ENCODE results near the gene TUSC2. TPM values are rescaled to one million over a fixed set of nuclear protein-coding genes. Genes with fewer than 3 reads are reported as not detected.

Gene TUSC2
- total and polyA plus RNA-seq, 2 donors (not counting 1 experiment from before 2014, with no cell fraction given) = 13.4 to 15.3 TPM

DNA sequence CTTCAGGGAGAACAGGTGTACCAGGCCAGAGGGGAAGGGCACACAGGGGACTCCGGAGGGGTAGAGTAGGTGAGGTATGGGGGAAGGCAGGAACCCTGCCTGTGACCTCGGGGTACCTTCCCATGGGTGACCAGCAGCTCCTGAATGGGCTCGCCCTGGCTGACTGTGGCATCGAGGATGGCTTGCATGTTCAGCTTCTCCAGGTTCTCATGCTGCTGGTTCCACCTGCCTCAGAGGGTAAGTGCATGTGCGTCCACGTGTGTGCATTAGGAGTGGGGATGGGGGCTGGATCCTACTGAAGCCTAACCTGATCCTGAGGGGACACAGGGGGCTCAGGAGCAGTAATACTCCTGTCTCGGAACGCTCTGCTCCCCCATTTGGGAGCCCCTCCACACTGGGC lies 17.0 kb upstream of the TUSC2 start:
- H2AFZ ChIP-seq (ENCODE audit: low read length) = no peak overlapping the region
- no peaks in the 10 kb centered on the region for H3K9me3 ChIP-seq (ENCODE audit: control insufficient read depth, insufficient read depth, low read depth, low read length)
- TF ChIP-seq, protein P1, sequence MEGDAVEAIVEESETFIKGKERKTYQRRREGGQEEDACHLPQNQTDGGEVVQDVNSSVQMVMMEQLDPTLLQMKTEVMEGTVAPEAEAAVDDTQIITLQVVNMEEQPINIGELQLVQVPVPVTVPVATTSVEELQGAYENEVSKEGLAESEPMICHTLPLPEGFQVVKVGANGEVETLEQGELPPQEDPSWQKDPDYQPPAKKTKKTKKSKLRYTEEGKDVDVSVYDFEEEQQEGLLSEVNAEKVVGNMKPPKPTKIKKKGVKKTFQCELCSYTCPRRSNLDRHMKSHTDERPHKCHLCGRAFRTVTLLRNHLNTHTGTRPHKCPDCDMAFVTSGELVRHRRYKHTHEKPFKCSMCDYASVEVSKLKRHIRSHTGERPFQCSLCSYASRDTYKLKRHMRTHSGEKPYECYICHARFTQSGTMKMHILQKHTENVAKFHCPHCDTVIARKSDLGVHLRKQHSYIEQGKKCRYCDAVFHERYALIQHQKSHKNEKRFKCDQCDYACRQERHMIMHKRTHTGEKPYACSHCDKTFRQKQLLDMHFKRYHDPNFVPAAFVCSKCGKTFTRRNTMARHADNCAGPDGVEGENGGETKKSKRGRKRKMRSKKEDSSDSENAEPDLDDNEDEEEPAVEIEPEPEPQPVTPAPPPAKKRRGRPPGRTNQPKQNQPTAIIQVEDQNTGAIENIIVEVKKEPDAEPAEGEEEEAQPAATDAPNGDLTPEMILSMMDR (conservative IDR thresholded peaks at IDR 0.05 in 1 of 2, IDR thresholded peaks at IDR 0.05 in 1 of 2; ENCODE audit: low read depth in 1 of 2, low read length in 2 of 2) = no peak
- TF ChIP-seq EZH2 (IDR thresholded peaks at IDR 0.05; ENCODE audit: low read length, missing control alignments) = no peak
- H4K20me1 ChIP-seq (ENCODE audit: control insufficient read depth, extremely low read depth, insufficient read depth, low read length) = no peaks in the 10 kb centered on the region
- H3K79me2 ChIP-seq (ENCODE audit: control insufficient read depth, insufficient read depth, low read length) = peaks cover 3% of the 10 kb centered on the region
- no peak overlapping the region for H3K9ac ChIP-seq (ENCODE audit: insufficient read depth, low read length)
- no peak overlapping the region for H3K27ac ChIP-seq (ENCODE audit: insufficient read depth, low read length)
- peak overlapping the region; percentile 36 to 61 (median 50) for H3K4me3 ChIP-seq (replicated peaks in 1 of 4; ENCODE audit: control extremely low read depth in 1 of 4, insufficient read depth in 1 of 4, low read depth in 3 of 4, low read length in 4 of 4)
- DNase-seq (ENCODE audit: low read depth in 2 of 2) = no peak
- no peaks in the 10 kb centered on the region for H3K36me3 ChIP-seq (ENCODE audit: control insufficient read depth, insufficient read depth, low read length)
- H3K27me3 ChIP-seq (ENCODE audit: control insufficient read depth, insufficient read depth, low read length) = no peaks in the 10 kb centered on the region
- peaks cover 3% of the 10 kb centered on the region for H3K4me1 ChIP-seq (ENCODE audit: control insufficient read depth, extremely low read depth, insufficient read depth, low read length)
- H3K4me2 ChIP-seq (ENCODE audit: extremely low read depth, insufficient read depth, low read length) = peak overlapping the region; percentile 76

DNA sequence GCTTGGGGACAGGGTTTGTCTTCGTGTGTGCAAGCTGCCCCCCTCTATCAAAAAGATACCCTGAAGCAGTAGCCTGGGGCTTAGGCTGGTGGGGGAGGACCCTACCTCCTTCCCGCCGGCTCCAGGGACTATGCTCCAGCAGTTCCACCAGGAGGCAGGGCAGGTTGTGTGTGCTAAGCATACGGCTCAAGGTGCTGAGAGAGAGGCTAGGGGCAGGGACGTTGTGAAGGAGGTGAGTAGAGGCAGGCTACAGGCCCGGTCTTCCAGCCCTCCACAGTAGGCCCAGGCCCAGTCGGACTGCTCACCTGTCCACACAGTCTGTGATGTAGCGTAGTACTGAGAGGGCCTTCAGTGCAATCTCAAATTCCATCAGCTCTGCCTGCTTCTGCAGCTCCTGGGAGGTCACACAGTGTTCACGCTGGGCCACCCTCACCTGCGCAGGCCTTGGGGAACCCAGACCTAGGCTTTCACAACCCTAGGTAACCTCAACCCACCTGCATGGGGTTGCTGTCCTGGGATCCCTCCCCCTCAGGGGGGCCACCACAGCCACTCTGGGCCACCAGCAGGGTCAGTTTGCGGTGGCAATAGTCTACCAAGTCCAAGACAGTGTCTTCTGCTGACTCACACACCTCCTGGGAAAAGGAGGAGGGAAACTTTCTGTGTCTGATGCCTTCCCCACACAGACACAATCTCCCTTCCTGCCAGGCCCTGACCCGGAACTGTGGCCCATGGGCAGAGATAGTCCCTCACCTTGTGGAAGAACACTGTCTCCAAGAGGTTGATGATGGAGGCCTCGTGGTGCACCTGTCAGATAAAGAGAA lies 15.0 kb upstream of the TUSC2 start:
- Histone ChIP-seq H2AFZ (ENCODE audit: low read length) (no peak overlapping the region), H3K36me3 (ENCODE audit: control insufficient read depth, insufficient read depth, low read length) (no peaks in the 10 kb centered on the region), H3K9ac (ENCODE audit: insufficient read depth, low read length) (no peak overlapping the region), H3K79me2 (ENCODE audit: control insufficient read depth, insufficient read depth, low read length) (peaks cover 12% of the 10 kb centered on the region), H3K4me2 (ENCODE audit: extremely low read depth, insufficient read depth, low read length) (no peak overlapping the region), H3K27me3 (ENCODE audit: control insufficient read depth, insufficient read depth, low read length) (no peaks in the 10 kb centered on the region), H4K20me1 (ENCODE audit: control insufficient read depth, extremely low read depth, insufficient read depth, low read length) (no peaks in the 10 kb centered on the region), H3K4me3 (replicated peaks in 1 of 4; ENCODE audit: control extremely low read depth in 1 of 4, insufficient read depth in 1 of 4, low read depth in 3 of 4, low read length in 4 of 4) (no peak overlapping the region), H3K9me3 (ENCODE audit: control insufficient read depth, insufficient read depth, low read depth, low read length) (no peaks in the 10 kb centered on the region), H3K27ac (ENCODE audit: insufficient read depth, low read length) (no peak overlapping the region), H3K4me1 (ENCODE audit: control insufficient read depth, extremely low read depth, insufficient read depth, low read length) (peaks cover 5% of the 10 kb centered on the region)
- no peak for DNase-seq (ENCODE audit: low read depth in 2 of 2)
- no peak for TF ChIP-seq EZH2 (IDR thresholded peaks at IDR 0.05; ENCODE audit: low read length, missing control alignments)
- TF ChIP-seq, protein P1 (conservative IDR thresholded peaks at IDR 0.05 in 1 of 2, IDR thresholded peaks at IDR 0.05 in 1 of 2; ENCODE audit: low read depth in 1 of 2, low read length in 2 of 2) = no peak

DNA sequence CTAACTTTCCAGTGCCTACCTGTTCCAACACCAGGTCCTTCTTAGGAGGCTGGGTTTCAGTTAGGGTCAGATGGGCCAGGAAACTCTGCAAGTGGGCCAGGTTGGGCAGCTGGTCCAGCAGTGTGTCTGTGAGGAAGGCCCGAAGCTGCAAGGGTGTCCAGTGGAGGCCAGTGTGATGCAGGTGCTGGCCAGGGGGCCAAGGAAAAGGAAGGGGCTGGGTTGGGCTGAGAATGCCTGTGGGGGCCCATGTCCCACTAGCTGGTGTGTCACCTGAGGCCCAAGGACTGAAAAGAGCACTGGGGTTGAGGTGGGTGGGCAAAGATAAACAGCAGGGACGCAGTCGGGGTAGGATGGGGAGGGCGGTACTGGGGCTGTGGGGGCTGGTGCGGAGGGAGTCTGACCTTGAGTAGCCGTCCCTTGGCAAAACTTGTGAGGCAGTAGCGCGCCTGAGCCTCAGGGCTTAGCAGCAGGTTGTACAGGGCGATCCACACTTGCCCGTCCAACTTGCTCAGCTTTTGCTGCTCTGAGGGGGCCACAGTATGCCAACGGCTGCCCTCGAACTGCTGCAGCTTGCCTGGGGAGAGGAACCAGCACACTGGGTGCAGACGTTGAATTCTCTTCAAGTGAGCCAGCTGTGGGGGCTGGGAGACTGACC lies 14.1 kb upstream of the TUSC2 start:
- H4K20me1 ChIP-seq (ENCODE audit: control insufficient read depth, extremely low read depth, insufficient read depth, low read length) = no peaks in the 10 kb centered on the region
- H3K27me3 ChIP-seq (ENCODE audit: control insufficient read depth, insufficient read depth, low read length) = no peaks in the 10 kb centered on the region
- H3K79me2 ChIP-seq (ENCODE audit: control insufficient read depth, insufficient read depth, low read length) = peaks cover 16% of the 10 kb centered on the region

More for the DNA sequence above, 14.1 kb upstream of the TUSC2 start:
- no peak overlapping the region for H3K4me3 ChIP-seq (replicated peaks in 1 of 4; ENCODE audit: control extremely low read depth in 1 of 4, insufficient read depth in 1 of 4, low read depth in 3 of 4, low read length in 4 of 4)
- no peaks in the 10 kb centered on the region for H3K36me3 ChIP-seq (ENCODE audit: control insufficient read depth, insufficient read depth, low read length)
- H3K4me1 ChIP-seq (ENCODE audit: control insufficient read depth, extremely low read depth, insufficient read depth, low read length) = peaks cover 8% of the 10 kb centered on the region
- no peak overlapping the region for H3K4me2 ChIP-seq (ENCODE audit: extremely low read depth, insufficient read depth, low read length)
- H3K27ac ChIP-seq (ENCODE audit: insufficient read depth, low read length) = no peak overlapping the region
- DNase-seq (ENCODE audit: low read depth in 2 of 2) = no peak
- no peak overlapping the region for H3K9ac ChIP-seq (ENCODE audit: insufficient read depth, low read length)
- no peak overlapping the region for H2AFZ ChIP-seq (ENCODE audit: low read length)
- TF ChIP-seq EZH2 (IDR thresholded peaks at IDR 0.05; ENCODE audit: low read length, missing control alignments) = no peak
- TF ChIP-seq, protein P1 (conservative IDR thresholded peaks at IDR 0.05 in 1 of 2, IDR thresholded peaks at IDR 0.05 in 1 of 2; ENCODE audit: low read depth in 1 of 2, low read length in 2 of 2) = no peak
- no peaks in the 10 kb centered on the region for H3K9me3 ChIP-seq (ENCODE audit: control insufficient read depth, insufficient read depth, low read depth, low read length)
